Stimulated activated CD8-positive, alpha-beta memory T cell treated with anti-CD3 and anti-CD28 coated beads, Interleukin-4, amount 100 ng/mL, for 1 hour (primary cell): Measurements from ENCODE around the gene HEG1.

ENCODE experiments used
- DNase-seq, 2 donors: peaks; one replicate each; pipeline ENCODE4 v3.0.0-alpha.2; 2020; ENCODE audit warnings: low read depth in 2 of 2, low spot score in 1 of 2

Gene HEG1

DNA sequence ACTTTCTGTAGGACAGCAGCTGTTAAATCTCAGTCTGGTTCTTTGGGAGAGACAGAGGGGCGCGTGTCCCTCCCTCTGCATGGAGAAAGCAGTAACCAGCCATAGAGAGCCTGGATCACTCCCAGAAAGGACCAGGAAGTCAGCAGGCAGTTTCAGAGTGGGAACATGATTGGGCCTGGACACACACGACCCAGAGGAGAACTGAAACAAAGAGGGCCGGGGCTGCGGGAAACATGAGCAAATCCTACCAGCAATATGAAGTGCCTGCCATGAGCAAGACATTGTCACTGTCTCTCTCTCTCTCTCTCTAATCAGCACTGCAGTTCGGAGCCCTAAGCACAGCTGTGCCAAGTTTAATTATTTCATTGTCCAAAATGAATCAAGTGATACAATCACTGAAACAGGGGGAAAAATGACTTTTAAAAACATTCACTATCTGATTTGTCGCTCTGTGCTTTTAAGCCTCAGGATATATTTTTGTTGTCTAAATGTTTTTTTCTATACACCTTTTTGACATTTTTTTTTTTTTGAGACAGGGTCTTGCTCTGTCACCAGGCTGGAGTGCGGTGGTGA, 138.9 kb downstream of the HEG1 start:
- no peak for DNase-seq
